ENCODE data around the gene NMNAT2.
A peak's percentile ranks its signal among the peaks of the same experiment; 100 is the strongest.

NMNAT2 gene

DNA sequence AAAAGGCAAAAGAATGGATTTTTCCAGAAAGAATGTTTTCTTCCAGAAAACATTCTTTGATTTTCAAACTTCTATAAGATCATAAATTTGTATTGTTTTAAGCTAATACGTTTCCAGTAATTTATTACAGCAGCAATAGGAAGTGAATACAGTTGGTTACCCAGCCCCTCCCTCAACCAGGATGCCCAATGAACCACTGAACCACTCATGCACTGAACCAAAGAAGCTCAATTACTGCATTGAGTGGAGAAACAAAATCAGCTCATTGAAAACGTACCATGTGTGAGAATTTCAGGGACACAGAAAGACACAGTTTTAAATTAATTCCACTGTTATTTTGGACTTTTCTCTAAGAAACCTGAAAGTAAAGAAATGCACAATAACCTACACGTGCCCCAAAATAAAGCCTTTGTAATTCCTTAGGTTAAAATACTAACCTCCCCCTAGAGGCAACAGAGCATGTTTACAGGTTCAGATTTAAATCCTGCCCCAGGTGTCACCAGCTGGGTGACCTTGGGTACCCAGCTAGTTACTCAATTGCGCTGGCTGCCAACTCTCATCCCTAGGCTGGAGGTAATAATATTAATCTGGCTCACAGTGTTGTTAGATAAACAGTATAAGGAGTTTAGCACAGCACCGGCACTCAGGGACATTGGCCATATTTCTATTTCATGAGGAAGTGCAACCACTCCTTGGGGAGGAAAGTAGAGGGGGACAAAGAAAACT lies 111.7 kb downstream of the NMNAT2 start:
- peak; percentile 50; the same call in 2 of the 3 replicates for ATAC-seq
- TF ChIP-seq ZFP3 (CRISPR knock-in tag; IDR thresholded peaks at IDR 0.05), result no peak
- TF ChIP-seq ZNF70 (CRISPR knock-in tag; IDR thresholded peaks at IDR 0.05), result no peak
- no peak for TF ChIP-seq ARNTL (CRISPR knock-in tag; IDR thresholded peaks at IDR 0.05; ENCODE audit: borderline replicate concordance, low read depth)
- TF ChIP-seq ZNF8 (CRISPR knock-in tag; IDR thresholded peaks at IDR 0.05), result no peak
- TF ChIP-seq BACH2 (CRISPR knock-in tag; IDR thresholded peaks at IDR 0.05; ENCODE audit: borderline replicate concordance), result no peak
- TF ChIP-seq RARB (CRISPR knock-in tag; IDR thresholded peaks at IDR 0.05), result no peak
- TF ChIP-seq ZNF565 (CRISPR knock-in tag; conservative IDR thresholded peaks at IDR 0.05; ENCODE audit: low read depth), result no peak
- TF ChIP-seq PPARA (CRISPR knock-in tag; IDR thresholded peaks at IDR 0.05; ENCODE audit: borderline replicate concordance), result no peak
- TF ChIP-seq TCF4 (CRISPR knock-in tag; IDR thresholded peaks at IDR 0.05; ENCODE audit: borderline replicate concordance), result no peak
- no peak for TF ChIP-seq ZC3H10 (CRISPR knock-in tag; IDR thresholded peaks at IDR 0.05)
- TF ChIP-seq, protein P1, sequence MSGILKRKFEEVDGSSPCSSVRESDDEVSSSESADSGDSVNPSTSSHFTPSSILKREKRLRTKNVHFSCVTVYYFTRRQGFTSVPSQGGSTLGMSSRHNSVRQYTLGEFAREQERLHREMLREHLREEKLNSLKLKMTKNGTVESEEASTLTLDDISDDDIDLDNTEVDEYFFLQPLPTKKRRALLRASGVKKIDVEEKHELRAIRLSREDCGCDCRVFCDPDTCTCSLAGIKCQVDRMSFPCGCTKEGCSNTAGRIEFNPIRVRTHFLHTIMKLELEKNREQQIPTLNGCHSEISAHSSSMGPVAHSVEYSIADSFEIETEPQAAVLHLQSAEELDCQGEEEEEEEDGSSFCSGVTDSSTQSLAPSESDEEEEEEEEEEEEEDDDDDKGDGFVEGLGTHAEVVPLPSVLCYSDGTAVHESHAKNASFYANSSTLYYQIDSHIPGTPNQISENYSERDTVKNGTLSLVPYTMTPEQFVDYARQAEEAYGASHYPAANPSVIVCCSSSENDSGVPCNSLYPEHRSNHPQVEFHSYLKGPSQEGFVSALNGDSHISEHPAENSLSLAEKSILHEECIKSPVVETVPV (CRISPR knock-in tag; IDR thresholded peaks at IDR 0.05), result no peak
- TF ChIP-seq TOX (CRISPR knock-in tag; IDR thresholded peaks at IDR 0.05; ENCODE audit: borderline replicate concordance), result no peak
- TF ChIP-seq SNAI2 (CRISPR knock-in tag; IDR thresholded peaks at IDR 0.05), result no peak
- TF ChIP-seq, protein P2, sequence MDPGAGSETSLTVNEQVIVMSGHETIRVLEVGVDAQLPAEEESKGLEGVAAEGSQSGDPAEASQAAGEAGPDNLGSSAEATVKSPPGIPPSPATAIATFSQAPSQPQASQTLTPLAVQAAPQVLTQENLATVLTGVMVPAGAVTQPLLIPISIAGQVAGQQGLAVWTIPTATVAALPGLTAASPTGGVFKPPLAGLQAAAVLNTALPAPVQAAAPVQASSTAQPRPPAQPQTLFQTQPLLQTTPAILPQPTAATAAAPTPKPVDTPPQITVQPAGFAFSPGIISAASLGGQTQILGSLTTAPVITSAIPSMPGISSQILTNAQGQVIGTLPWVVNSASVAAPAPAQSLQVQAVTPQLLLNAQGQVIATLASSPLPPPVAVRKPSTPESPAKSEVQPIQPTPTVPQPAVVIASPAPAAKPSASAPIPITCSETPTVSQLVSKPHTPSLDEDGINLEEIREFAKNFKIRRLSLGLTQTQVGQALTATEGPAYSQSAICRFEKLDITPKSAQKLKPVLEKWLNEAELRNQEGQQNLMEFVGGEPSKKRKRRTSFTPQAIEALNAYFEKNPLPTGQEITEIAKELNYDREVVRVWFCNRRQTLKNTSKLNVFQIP (CRISPR knock-in tag; IDR thresholded peaks at IDR 0.05; ENCODE audit: borderline replicate concordance, low read depth), result no peak
- TF ChIP-seq ESRRG (CRISPR knock-in tag; IDR thresholded peaks at IDR 0.05), result no peak
- no peak for TF ChIP-seq GLIS3 (CRISPR knock-in tag; IDR thresholded peaks at IDR 0.05)
- TF ChIP-seq CREB5 (CRISPR knock-in tag; IDR thresholded peaks at IDR 0.05; ENCODE audit: low read depth), result no peak
- TF ChIP-seq, protein P3, sequence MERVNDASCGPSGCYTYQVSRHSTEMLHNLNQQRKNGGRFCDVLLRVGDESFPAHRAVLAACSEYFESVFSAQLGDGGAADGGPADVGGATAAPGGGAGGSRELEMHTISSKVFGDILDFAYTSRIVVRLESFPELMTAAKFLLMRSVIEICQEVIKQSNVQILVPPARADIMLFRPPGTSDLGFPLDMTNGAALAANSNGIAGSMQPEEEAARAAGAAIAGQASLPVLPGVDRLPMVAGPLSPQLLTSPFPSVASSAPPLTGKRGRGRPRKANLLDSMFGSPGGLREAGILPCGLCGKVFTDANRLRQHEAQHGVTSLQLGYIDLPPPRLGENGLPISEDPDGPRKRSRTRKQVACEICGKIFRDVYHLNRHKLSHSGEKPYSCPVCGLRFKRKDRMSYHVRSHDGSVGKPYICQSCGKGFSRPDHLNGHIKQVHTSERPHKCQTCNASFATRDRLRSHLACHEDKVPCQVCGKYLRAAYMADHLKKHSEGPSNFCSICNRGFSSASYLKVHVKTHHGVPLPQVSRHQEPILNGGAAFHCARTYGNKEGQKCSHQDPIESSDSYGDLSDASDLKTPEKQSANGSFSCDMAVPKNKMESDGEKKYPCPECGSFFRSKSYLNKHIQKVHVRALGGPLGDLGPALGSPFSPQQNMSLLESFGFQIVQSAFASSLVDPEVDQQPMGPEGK (CRISPR knock-in tag; IDR thresholded peaks at IDR 0.05; ENCODE audit: borderline replicate concordance), result no peak

DNA sequence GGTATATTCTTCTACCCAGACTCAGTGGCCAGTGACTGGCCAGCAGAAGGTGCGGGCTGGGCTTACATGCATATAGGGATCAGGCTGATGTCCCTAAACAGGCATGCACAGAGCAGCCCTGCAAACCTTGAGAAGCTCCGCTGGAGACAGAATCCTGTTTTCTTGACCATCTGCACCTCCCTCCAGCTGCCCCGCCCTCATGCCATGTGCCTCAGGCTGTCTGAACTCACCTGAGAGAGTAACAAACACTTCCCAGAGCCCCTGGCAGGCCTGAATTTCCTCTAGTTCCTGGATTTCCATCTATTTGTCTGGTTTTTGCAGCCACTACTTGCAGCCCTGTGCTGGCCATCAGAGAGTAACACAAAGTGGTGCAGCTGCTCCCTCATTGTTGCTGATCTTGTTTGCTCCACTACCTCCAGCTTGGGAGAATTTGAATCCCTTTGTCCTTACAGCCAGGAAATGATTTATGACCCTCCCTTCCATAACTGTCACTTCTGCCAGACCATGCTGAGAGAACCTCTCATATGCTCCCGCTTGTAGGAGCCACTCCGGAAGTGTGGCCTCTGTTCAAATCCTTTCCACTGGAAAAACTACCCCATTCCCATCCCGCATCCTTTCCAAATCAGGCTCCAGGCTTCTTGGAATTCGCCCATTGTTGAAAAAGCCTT lies 113.6 kb downstream of the NMNAT2 start:
- no peak for ATAC-seq
- TF ChIP-seq ZNF565 (CRISPR knock-in tag; conservative IDR thresholded peaks at IDR 0.05; ENCODE audit: low read depth) (no peak), ZNF70 (CRISPR knock-in tag; IDR thresholded peaks at IDR 0.05) (no peak), TCF4 (CRISPR knock-in tag; IDR thresholded peaks at IDR 0.05; ENCODE audit: borderline replicate concordance) (no peak), CSDC2 (CRISPR knock-in tag; IDR thresholded peaks at IDR 0.05) (no peak), ZFP30 (CRISPR knock-in tag; IDR thresholded peaks at IDR 0.05) (no peak), ZFP3 (CRISPR knock-in tag; IDR thresholded peaks at IDR 0.05) (no peak), OSR1 (CRISPR knock-in tag; IDR thresholded peaks at IDR 0.05) (no peak), ISL1 (CRISPR knock-in tag; IDR thresholded peaks at IDR 0.05) (no peak), BACH2 (CRISPR knock-in tag; IDR thresholded peaks at IDR 0.05; ENCODE audit: borderline replicate concordance) (no peak), ESRRG (CRISPR knock-in tag; IDR thresholded peaks at IDR 0.05) (no peak), PPARA (CRISPR knock-in tag; IDR thresholded peaks at IDR 0.05; ENCODE audit: borderline replicate concordance) (no peak), RARB (CRISPR knock-in tag; IDR thresholded peaks at IDR 0.05) (no peak), TSHZ2 (CRISPR knock-in tag; IDR thresholded peaks at IDR 0.05) (no peak), ZC3H10 (CRISPR knock-in tag; IDR thresholded peaks at IDR 0.05) (no peak), SNAI2 (CRISPR knock-in tag; IDR thresholded peaks at IDR 0.05) (no peak), CREB5 (CRISPR knock-in tag; IDR thresholded peaks at IDR 0.05; ENCODE audit: low read depth) (no peak), ZNF8 (CRISPR knock-in tag; IDR thresholded peaks at IDR 0.05) (no peak)
- TF ChIP-seq, protein P2 (CRISPR knock-in tag; IDR thresholded peaks at IDR 0.05; ENCODE audit: borderline replicate concordance, low read depth), result no peak

Measured in SK-N-SH treated with all-trans-retinoic acid at 6 μM for 48 hours (cell line).